AG09319 (cell line): ENCODE measurements around the gene PLXND1.

Experiments used
- DNase-seq: peaks from one replicate; pipeline ENCODE4 v3.0.0-alpha.2; 2010; ENCODE audit warnings: low read depth; ENCODE audit errors: extremely low read depth
- CTCF ChIP-seq: IDR thresholded peaks from 2 replicates; pipeline ENCODE4 v1.5.1; 2011; ENCODE audit warnings: low read depth, mild to moderate bottlenecking, inconsistent platforms, low read length, moderate library complexity

Gene PLXND1

GRCh38 chr3:129635656-129636055 is 29.2 kb upstream of the PLXND1 start:
- TF ChIP-seq CTCF: no peak

GRCh38 chr3:129633751-129634481 is 27.4 kb upstream of the PLXND1 start:
- no peak for TF ChIP-seq CTCF
- no peak for DNase-seq

More at GRCh38 chr3:129635656-129636055, 29.2 kb upstream of the PLXND1 start:
- no peak for DNase-seq

GRCh38 chr3:129632977-129633376 is 26.5 kb upstream of the PLXND1 start:
- no peak for TF ChIP-seq CTCF
- no peak for DNase-seq

- no peak for TF ChIP-seq CTCF
- no peak for DNase-seq
These were observed 26.1 kb upstream of the PLXND1 start for GRCh38 chr3:129632556-129632955.

- DNase-seq: no peak
These were observed 25.6 kb upstream of the PLXND1 start for GRCh38 chr3:129632056-129632455.

GRCh38 chr3:129629011-129629410 is 22.5 kb upstream of the PLXND1 start:
- no peak for TF ChIP-seq CTCF

More at GRCh38 chr3:129632056-129632455, 25.6 kb upstream of the PLXND1 start:
- TF ChIP-seq CTCF: no peak

GRCh38 chr3:129628169-129628522 is 21.7 kb upstream of the PLXND1 start:
- no peak for DNase-seq
- TF ChIP-seq CTCF: no peak

More at GRCh38 chr3:129629011-129629410, 22.5 kb upstream of the PLXND1 start:
- DNase-seq: no peak
